Activated CD4-positive, alpha-beta T cell treated with anti-CD3 and anti-CD28 coated beads, Interleukin-2, amount 50 U/mL, for 16 hours (primary cell): Measurements from ENCODE around the gene URGCP.
"Not testable (repeated sequence)": the region's sequence is repeated elsewhere in the genome, so short reads cannot be mapped to it uniquely, and the experiment has no call there.

Source experiments
- DNase-seq: peaks from one replicate; pipeline ENCODE4 v3.0.0-alpha.2; 2020

Gene URGCP

GRCh38 chr7:43905956-43906330 lies 453 bp downstream of the URGCP start:
- DNase-seq: no peak

GRCh38 chr7:43905209-43905946 lies 1.0 kb downstream of the URGCP start:
- DNase-seq: no peak

- DNase-seq: no peak
These were observed 1.7 kb downstream of the URGCP start for GRCh38 chr7:43904533-43905208.

- no peak for DNase-seq
These were observed 3.8 kb downstream of the URGCP start for GRCh38 chr7:43902542-43903054.

- not testable (repeated sequence) for DNase-seq
These were observed 7.8 kb downstream of the URGCP start for GRCh38 chr7:43898571-43898970.

- no peak for DNase-seq
These were observed 10.5 kb downstream of the URGCP start for GRCh38 chr7:43895847-43896415.

GRCh38 chr7:43891069-43891955 lies 15.1 kb downstream of the URGCP start:
- no peak for DNase-seq

GRCh38 chr7:43890468-43890867 lies 15.9 kb downstream of the URGCP start:
- DNase-seq: no peak

GRCh38 chr7:43888993-43889945 lies 17.1 kb downstream of the URGCP start:
- DNase-seq: no peak

- no peak for DNase-seq
These were observed 21.8 kb downstream of the URGCP start for GRCh38 chr7:43884617-43885016.

- no peak for DNase-seq
These were observed 22.2 kb downstream of the URGCP start for GRCh38 chr7:43884209-43884608.

- DNase-seq: no peak
These were observed 25.8 kb downstream of the URGCP start for GRCh38 chr7:43880596-43880995.

- DNase-seq: no peak
These were observed 26.9 kb downstream of the URGCP start for GRCh38 chr7:43879477-43879876.

- DNase-seq: no peak
These were observed 27.5 kb downstream of the URGCP start for GRCh38 chr7:43878867-43879266.

GRCh38 chr7:43877968-43878864 lies 28.2 kb downstream of the URGCP start:
- no peak for DNase-seq

- DNase-seq: no peak
These were observed 29.2 kb downstream of the URGCP start for GRCh38 chr7:43876976-43877745.

- no peak for DNase-seq
These were observed 30.2 kb downstream of the URGCP start for GRCh38 chr7:43876241-43876640.

GRCh38 chr7:43873300-43873699 lies 33.1 kb downstream of the URGCP start:
- no peak for DNase-seq

- DNase-seq: no peak
These were observed 33.8 kb downstream of the URGCP start for GRCh38 chr7:43872406-43873110.
